ENCODE data around the gene SORCS1.
A peak's percentile ranks its signal among the peaks of the same experiment; 100 is the strongest.

DNA sequence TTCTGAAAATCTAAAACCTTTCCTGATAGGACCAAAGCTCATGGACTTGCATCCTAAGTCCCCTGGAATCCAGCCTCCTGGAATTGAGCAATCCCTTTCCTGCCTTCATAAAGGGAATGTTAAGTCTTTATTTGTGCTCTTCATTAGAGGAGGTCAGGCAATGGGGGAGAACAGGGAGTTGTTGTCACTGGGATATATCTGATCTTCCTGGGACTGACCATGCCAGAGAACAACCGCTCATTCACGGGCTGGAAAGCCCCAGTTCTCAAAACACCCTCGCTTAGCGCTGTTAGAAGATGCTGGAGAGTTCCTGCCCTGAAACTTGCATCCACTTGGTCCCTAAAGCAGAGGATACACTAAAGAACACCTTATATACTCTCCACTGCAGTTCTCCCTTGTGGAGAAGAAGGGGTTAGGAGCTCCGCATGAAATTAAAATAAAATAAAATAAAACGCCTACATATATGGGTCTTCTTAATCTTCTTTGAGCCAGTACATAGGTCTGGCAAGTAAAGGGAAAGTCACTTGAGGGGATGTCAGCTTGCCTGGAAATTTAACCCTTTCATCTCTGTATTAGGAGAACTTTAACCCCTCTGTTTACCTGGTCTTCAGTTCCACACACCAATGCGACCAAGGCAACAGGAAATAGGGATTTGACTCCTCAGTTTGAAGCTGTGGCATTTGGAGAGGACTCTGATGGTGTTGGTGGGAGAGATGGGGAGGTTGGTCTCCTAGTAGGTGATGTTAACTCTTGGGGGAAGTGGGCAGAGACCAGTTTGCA lies 1.2 kb downstream of the SORCS1 start:
- TF ChIP-seq, protein P1, sequence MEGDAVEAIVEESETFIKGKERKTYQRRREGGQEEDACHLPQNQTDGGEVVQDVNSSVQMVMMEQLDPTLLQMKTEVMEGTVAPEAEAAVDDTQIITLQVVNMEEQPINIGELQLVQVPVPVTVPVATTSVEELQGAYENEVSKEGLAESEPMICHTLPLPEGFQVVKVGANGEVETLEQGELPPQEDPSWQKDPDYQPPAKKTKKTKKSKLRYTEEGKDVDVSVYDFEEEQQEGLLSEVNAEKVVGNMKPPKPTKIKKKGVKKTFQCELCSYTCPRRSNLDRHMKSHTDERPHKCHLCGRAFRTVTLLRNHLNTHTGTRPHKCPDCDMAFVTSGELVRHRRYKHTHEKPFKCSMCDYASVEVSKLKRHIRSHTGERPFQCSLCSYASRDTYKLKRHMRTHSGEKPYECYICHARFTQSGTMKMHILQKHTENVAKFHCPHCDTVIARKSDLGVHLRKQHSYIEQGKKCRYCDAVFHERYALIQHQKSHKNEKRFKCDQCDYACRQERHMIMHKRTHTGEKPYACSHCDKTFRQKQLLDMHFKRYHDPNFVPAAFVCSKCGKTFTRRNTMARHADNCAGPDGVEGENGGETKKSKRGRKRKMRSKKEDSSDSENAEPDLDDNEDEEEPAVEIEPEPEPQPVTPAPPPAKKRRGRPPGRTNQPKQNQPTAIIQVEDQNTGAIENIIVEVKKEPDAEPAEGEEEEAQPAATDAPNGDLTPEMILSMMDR (IDR thresholded peaks at IDR 0.05): no peak
- TF ChIP-seq EP300 (IDR thresholded peaks at IDR 0.05) (peak in 1 of 2 donors; percentile 55), POLR2A (IDR thresholded peaks at IDR 0.05) (no peak)

Measured in tibial nerve (tissue), 4 donors.